BE2C (cell line): ENCODE measurements around the gene TOE1.

Experiments used
- DNase-seq: peaks from one replicate; pipeline ENCODE4 v3.0.0-alpha.2; 2020
- H3K27me3 ChIP-seq: fragments of 250-450 bp; sonication (Bioruptor Pico); 2 replicates; pipeline ENCODE4 v1.5.1; 2020; ENCODE audit warnings: mild to moderate bottlenecking
- H3K36me3 ChIP-seq: fragments of 250-450 bp; sonication (Bioruptor Pico); 2 replicates; pipeline ENCODE4 v1.5.1; 2020; ENCODE audit warnings: mild to moderate bottlenecking
- H3K4me1 ChIP-seq: fragments of 250-450 bp; sonication (Bioruptor Pico); 2 replicates; pipeline ENCODE4 v1.5.1; 2020
- H3K4me3 ChIP-seq: 2 replicates; pipeline ENCODE4 v1.5.1; 2011; ENCODE audit warnings: low read depth, low read length
- H3K9me3 ChIP-seq: fragments of 250-450 bp; sonication (Bioruptor Pico); 2 replicates; pipeline ENCODE4 v1.5.1; 2020
- CTCF ChIP-seq: IDR thresholded peaks from 2 replicates; pipeline ENCODE4 v1.5.1; 2012; ENCODE audit warnings: mild to moderate bottlenecking, low read depth, low read length

TOE1 gene

GRCh38 chr1:45348609-45348965 is 8.6 kb downstream of the TOE1 start:
- Histone ChIP-seq H3K9me3 (no peaks in the 10 kb centered on the region), H3K36me3 (no peaks in the 10 kb centered on the region), H3K4me3 (no peak overlapping the region), H3K4me1 (no peaks in the 10 kb centered on the region), H3K27me3 (no peaks in the 10 kb centered on the region)
- no peak for TF ChIP-seq CTCF
- no peak for DNase-seq

- no peak for TF ChIP-seq CTCF
- H3K36me3 ChIP-seq = no peaks in the 10 kb centered on the region
- H3K9me3 ChIP-seq = no peaks in the 10 kb centered on the region
- H3K4me3 ChIP-seq = no peak overlapping the region
- H3K4me1 ChIP-seq = no peaks in the 10 kb centered on the region
- no peaks in the 10 kb centered on the region for H3K27me3 ChIP-seq
- DNase-seq = no peak
These were observed 9.2 kb downstream of the TOE1 start for GRCh38 chr1:45348966-45349677.

- Histone ChIP-seq H3K4me3 (no peak overlapping the region), H3K4me1 (no peaks in the 10 kb centered on the region), H3K27me3 (no peaks in the 10 kb centered on the region), H3K36me3 (no peaks in the 10 kb centered on the region), H3K9me3 (no peaks in the 10 kb centered on the region)
- no peak for TF ChIP-seq CTCF
- no peak for DNase-seq
These were observed 11.5 kb downstream of the TOE1 start for GRCh38 chr1:45351508-45351907.

GRCh38 chr1:45353685-45354084 is 13.7 kb downstream of the TOE1 start:
- DNase-seq = no peak

GRCh38 chr1:45354838-45355237 is 14.9 kb downstream of the TOE1 start:
- DNase-seq = no peak
- Histone ChIP-seq H3K4me1 (no peaks in the 10 kb centered on the region), H3K9me3 (no peaks in the 10 kb centered on the region), H3K4me3 (no peak overlapping the region), H3K27me3 (no peaks in the 10 kb centered on the region), H3K36me3 (no peaks in the 10 kb centered on the region)
- TF ChIP-seq CTCF = no peak

More at GRCh38 chr1:45353685-45354084, 13.7 kb downstream of the TOE1 start:
- no peak for TF ChIP-seq CTCF
- Histone ChIP-seq H3K36me3 (no peaks in the 10 kb centered on the region), H3K27me3 (no peaks in the 10 kb centered on the region), H3K9me3 (no peaks in the 10 kb centered on the region), H3K4me1 (no peaks in the 10 kb centered on the region), H3K4me3 (no peak overlapping the region)

GRCh38 chr1:45355683-45356082 is 15.7 kb downstream of the TOE1 start:
- Histone ChIP-seq H3K4me1 (no peaks in the 10 kb centered on the region), H3K27me3 (no peaks in the 10 kb centered on the region), H3K36me3 (no peaks in the 10 kb centered on the region), H3K9me3 (no peaks in the 10 kb centered on the region), H3K4me3 (no peak overlapping the region)
- no peak for DNase-seq
- TF ChIP-seq CTCF = no peak
